Nephron progenitor cell (in vitro differentiated cells): Measurements from ENCODE around the gene CNTNAP5.

Source experiments
- DNase-seq: peaks from one replicate; pipeline ENCODE4 v3.0.0; 2021
- H3K27ac Mint-ChIP-seq: 2 replicates; pipeline ENCODE4 v1.8.0; 2021; ENCODE audit warnings: mild to moderate bottlenecking, moderate library complexity, mixed read lengths
- H3K27me3 Mint-ChIP-seq: 2 replicates; pipeline ENCODE4 v1.8.0; 2021; ENCODE audit warnings: mild to moderate bottlenecking, low read depth, mixed read lengths; ENCODE audit not compliant: poor library complexity
- H3K36me3 Mint-ChIP-seq: 2 replicates; pipeline ENCODE4 v1.8.0; 2021; ENCODE audit warnings: low read depth, mixed read lengths
- H3K4me1 Mint-ChIP-seq: 2 replicates; pipeline ENCODE4 v1.8.0; 2021; ENCODE audit warnings: mixed read lengths
- H3K4me3 Mint-ChIP-seq: 2 replicates; pipeline ENCODE4 v1.8.0; 2021; ENCODE audit warnings: mild to moderate bottlenecking, moderate library complexity, mixed read lengths
- H3K9me3 Mint-ChIP-seq: 2 replicates; pipeline ENCODE4 v1.8.0; 2021; ENCODE audit warnings: mild to moderate bottlenecking, moderate library complexity, mixed read lengths
- CTCF ChIP-seq: fragments of 200-600 bp; sonication (generic); IDR thresholded peaks from 2 replicates; pipeline ENCODE4 v1.5.0; 2021; ENCODE audit warnings: antibody characterized with exemption

Gene CNTNAP5

GRCh38 chr2:124286089-124286783, 261.1 kb downstream of the CNTNAP5 start:
- Mint-ChIP-seq H3K27ac (no peak overlapping the region), H3K27me3 (peaks cover 3% of the 10 kb centered on the region), H3K4me3 (no peak overlapping the region), H3K4me1 (no peaks in the 10 kb centered on the region), H3K9me3 (peaks cover 4% of the 10 kb centered on the region), H3K36me3 (no peaks in the 10 kb centered on the region)
- DNase-seq = no peak
- TF ChIP-seq CTCF = no peak

DNA sequence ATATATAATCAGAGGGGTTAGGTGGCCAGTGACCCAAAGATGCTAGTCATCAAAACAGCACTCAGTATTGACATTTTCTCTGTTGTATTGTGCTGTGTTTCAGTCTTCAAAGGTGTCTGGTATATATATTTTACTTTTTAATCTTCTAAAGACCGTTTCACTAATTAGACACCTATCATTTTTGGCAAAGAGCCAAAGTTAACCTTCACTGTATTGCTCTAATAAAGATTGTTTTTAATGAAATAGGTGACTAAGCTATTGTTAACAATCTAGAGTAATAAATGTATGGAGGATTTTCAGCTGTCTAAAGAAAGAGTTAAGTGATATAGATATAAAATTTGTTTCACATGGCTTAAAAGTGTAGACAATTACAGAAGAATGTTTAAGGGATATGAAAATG, 264.0 kb downstream of the CNTNAP5 start:
- no peak for TF ChIP-seq CTCF
- Mint-ChIP-seq H3K27me3 (no peaks in the 10 kb centered on the region), H3K4me3 (no peak overlapping the region), H3K4me1 (no peaks in the 10 kb centered on the region), H3K36me3 (no peaks in the 10 kb centered on the region), H3K9me3 (no peaks in the 10 kb centered on the region), H3K27ac (no peak overlapping the region)
- no peak for DNase-seq

DNA sequence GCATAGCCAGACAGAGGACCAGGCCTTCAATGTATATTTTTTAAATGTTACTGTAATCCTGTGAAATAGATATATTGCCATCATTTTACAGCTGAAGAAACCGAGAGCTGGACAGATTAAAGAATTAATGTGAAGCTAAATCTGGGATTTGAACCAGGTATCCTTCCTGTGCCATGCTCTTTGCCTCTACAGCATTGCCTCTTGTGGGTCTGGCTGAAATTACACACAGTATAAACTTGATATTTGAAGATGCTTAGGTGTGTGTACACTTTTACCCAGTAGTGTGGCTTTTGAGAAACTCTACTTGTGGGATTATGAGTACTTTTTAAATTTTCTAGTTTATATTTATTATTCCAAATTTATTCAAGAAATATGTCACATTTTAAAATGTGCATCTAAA, 264.5 kb downstream of the CNTNAP5 start:
- H3K36me3 Mint-ChIP-seq = no peaks in the 10 kb centered on the region
- no peaks in the 10 kb centered on the region for H3K4me1 Mint-ChIP-seq
- no peak for DNase-seq
- no peak for TF ChIP-seq CTCF
- H3K4me3 Mint-ChIP-seq = no peak overlapping the region
- H3K27me3 Mint-ChIP-seq = no peaks in the 10 kb centered on the region
- no peak overlapping the region for H3K27ac Mint-ChIP-seq
- no peaks in the 10 kb centered on the region for H3K9me3 Mint-ChIP-seq

GRCh38 chr2:124296470-124296869, 271.4 kb downstream of the CNTNAP5 start:
- H3K4me1 Mint-ChIP-seq = no peaks in the 10 kb centered on the region

DNA sequence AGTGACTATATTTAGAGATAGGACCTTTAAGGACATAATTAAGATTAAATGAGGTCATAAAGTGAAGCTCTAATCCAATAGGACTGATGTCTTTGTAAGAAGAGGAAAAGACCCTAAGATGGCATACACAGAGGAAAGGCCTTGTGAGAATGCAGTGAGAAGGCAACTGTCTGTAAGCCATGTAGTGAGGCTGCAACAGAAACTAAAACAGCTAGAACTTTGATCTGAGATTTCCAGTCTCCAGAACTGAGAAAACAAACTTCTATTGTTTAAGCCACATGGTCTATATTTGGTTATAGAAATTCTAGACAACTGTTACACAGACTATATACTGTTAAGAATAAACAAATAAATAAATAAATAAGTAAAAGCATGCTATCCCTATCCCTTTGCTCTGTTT, 276.8 kb downstream of the CNTNAP5 start:
- peaks cover 4% of the 10 kb centered on the region for H3K27me3 Mint-ChIP-seq
- no peaks in the 10 kb centered on the region for H3K36me3 Mint-ChIP-seq
- no peak for DNase-seq
- TF ChIP-seq CTCF = no peak
- no peak overlapping the region for H3K4me3 Mint-ChIP-seq
- no peak overlapping the region for H3K27ac Mint-ChIP-seq
- H3K4me1 Mint-ChIP-seq = no peaks in the 10 kb centered on the region
- H3K9me3 Mint-ChIP-seq = no peaks in the 10 kb centered on the region

More at GRCh38 chr2:124296470-124296869, 271.4 kb downstream of the CNTNAP5 start:
- no peak overlapping the region for H3K27ac Mint-ChIP-seq
- no peaks in the 10 kb centered on the region for H3K36me3 Mint-ChIP-seq
- H3K4me3 Mint-ChIP-seq = no peak overlapping the region
- TF ChIP-seq CTCF = no peak
- peaks cover 4% of the 10 kb centered on the region for H3K27me3 Mint-ChIP-seq
- no peaks in the 10 kb centered on the region for H3K9me3 Mint-ChIP-seq
- no peak for DNase-seq
